ENCODE results near the gene PBX1.

PBX1 gene

DNA sequence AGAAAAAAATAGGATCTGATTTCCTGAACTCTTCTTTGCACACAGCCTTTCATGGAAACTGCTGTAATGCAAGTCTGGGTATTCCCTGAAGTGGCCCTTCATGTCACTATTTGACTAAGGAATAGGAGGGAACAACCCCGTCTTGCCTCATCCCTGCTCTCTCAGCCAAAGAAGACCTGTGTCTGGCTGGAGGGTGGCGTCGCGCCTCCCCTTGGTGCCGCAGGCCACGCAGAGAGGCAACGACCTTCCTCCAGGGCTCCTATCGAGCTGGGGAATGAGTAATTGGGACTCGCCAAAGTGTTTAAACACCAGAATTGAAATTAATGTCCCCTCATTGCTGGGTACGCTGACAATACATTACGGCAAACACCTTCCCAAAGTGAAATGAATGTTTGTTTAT is 129.8 kb downstream of the PBX1 start:
- H3K27me3 Mint-ChIP-seq = no peaks in the 10 kb centered on the region
- H3K36me3 Mint-ChIP-seq (ENCODE audit: low read depth) = no peaks in the 10 kb centered on the region
- H3K4me3 Mint-ChIP-seq = no peak overlapping the region
- no peak overlapping the region for H3K27ac Mint-ChIP-seq
- H3K4me1 Mint-ChIP-seq (ENCODE audit: low read depth) = no peaks in the 10 kb centered on the region
- H3K9me3 Mint-ChIP-seq = no peaks in the 10 kb centered on the region

DNA sequence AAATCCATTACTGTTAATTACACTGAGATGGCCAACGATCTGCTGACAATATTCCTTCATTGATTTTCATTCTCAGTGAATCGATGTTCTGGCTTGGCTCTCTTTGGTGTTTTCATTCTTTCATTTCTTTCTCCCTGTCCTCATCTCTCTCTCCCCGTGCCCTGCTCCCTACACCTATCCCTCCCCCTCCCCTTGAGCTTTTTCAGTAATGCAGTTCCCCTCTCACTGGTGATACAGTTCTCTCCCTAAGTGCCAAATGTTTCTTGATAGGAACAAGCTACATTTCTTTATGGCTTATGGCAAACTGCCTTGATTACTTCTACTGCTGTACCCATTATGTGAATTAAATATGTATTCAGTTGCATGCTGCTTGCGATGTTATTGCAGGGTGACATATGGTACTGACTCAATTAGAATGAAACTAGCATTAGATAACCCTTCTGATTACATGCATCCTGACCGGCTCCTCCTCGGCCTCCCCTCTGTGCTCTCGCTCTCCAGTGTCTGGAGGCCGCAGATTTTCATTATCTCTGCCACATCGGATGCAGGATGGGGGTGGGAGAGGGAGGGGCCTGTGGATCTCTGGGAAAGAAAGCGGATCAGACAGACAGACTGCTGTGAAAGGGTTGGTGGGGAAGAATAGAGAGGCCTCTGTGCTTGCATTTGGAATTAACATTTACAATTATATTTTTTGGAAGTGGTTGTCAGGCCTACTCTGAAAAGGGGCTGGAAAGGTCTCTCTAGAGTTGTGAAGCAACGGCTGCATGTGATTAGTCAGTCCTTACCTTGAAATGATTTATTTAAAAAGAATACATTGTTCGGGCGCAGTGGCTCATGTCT is 130.9 kb downstream of the PBX1 start:
- Mint-ChIP-seq H3K9me3 (no peaks in the 10 kb centered on the region), H3K36me3 (ENCODE audit: low read depth) (no peaks in the 10 kb centered on the region), H3K27ac (no peak overlapping the region), H3K27me3 (no peaks in the 10 kb centered on the region), H3K4me3 (no peak overlapping the region), H3K4me1 (ENCODE audit: low read depth) (no peaks in the 10 kb centered on the region)

DNA sequence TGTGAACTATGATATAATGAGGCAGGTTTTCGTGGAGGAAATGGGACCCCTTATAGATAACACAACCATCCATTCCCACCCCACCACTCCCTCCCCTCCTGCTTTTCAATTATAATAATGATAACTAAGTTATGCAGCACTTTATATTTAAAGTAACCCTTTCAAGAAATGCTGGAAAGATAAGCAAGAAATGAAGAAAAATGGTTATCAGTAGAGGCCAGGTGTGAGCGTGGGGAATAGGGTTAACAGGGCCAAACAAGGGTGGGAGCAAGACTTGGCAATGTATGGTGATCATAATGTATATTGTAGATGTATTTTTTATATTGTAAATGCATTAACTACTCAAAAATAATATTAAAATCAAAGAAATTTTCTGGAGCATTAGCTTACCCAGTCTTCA is 133.4 kb downstream of the PBX1 start:
- H3K4me3 Mint-ChIP-seq = no peak overlapping the region
- no peaks in the 10 kb centered on the region for H3K36me3 Mint-ChIP-seq (ENCODE audit: low read depth)
- no peaks in the 10 kb centered on the region for H3K27me3 Mint-ChIP-seq
- no peaks in the 10 kb centered on the region for H3K4me1 Mint-ChIP-seq (ENCODE audit: low read depth)
- H3K27ac Mint-ChIP-seq = no peak overlapping the region
- H3K9me3 Mint-ChIP-seq = no peaks in the 10 kb centered on the region

DNA sequence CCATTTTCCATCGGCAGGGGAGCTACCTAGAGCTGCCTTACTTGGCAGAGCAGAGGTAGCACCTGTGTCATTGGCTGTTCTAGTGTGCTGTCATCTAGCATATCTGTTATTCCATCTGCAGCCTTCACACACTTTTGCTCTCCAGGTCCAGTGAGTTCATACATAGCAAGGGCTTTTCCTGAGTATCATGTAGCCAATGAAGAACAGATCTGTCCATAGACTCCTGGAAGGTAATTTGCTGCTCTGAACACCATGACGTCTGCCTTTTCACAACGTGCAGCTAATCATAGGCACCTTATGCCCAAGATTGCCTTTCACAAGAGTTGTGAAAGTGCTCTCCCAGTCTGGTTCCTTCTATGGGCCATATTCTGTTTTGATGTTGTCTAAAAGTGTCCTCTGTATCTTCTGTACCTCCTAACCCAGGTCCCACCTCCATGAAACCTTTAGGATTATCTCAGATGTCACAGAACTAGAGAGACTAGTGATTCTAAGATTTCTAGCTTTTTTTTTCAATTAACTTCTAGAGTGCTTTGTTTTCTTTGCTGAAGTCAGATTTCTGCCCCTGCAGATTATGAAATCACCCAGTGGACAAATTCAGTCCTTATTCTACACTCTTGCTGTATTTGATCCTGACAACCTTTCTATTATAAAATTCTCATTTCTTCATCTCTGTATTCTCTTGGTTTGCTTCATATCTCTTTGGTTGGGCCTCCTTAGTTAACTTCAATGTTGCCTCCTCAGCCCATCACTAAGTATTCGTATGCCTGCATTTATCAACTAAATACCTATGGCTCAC is 134.8 kb downstream of the PBX1 start:
- no peaks in the 10 kb centered on the region for H3K4me1 Mint-ChIP-seq (ENCODE audit: low read depth)
- H3K27me3 Mint-ChIP-seq = peaks cover 2% of the 10 kb centered on the region
- no peaks in the 10 kb centered on the region for H3K9me3 Mint-ChIP-seq
- H3K27ac Mint-ChIP-seq = no peak overlapping the region
- H3K4me3 Mint-ChIP-seq = no peak overlapping the region
- H3K36me3 Mint-ChIP-seq (ENCODE audit: low read depth) = no peaks in the 10 kb centered on the region

DNA sequence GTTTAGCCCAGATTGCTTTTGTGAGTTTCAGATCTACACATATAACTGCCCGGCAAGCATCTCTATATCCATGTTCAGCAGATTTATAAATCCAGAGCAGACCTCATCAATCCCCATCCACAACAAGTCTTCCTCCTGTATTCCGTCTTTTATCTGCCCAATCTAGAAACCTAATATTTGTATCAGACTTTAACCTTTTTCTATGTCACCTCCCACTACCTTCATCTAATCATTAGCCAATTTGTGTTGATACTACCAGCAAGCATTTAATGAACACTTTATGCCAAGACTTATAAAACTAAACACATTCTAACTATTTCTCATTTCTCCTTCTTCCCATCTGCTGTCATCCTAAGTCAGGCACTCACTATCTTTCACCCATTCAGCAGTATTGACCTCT is 135.5 kb downstream of the PBX1 start:
- no peaks in the 10 kb centered on the region for H3K4me1 Mint-ChIP-seq (ENCODE audit: low read depth)
- no peak overlapping the region for H3K4me3 Mint-ChIP-seq
- H3K9me3 Mint-ChIP-seq = no peaks in the 10 kb centered on the region
- H3K27ac Mint-ChIP-seq = no peak overlapping the region
- H3K36me3 Mint-ChIP-seq (ENCODE audit: low read depth) = no peaks in the 10 kb centered on the region
- H3K27me3 Mint-ChIP-seq = peaks cover 4% of the 10 kb centered on the region

DNA sequence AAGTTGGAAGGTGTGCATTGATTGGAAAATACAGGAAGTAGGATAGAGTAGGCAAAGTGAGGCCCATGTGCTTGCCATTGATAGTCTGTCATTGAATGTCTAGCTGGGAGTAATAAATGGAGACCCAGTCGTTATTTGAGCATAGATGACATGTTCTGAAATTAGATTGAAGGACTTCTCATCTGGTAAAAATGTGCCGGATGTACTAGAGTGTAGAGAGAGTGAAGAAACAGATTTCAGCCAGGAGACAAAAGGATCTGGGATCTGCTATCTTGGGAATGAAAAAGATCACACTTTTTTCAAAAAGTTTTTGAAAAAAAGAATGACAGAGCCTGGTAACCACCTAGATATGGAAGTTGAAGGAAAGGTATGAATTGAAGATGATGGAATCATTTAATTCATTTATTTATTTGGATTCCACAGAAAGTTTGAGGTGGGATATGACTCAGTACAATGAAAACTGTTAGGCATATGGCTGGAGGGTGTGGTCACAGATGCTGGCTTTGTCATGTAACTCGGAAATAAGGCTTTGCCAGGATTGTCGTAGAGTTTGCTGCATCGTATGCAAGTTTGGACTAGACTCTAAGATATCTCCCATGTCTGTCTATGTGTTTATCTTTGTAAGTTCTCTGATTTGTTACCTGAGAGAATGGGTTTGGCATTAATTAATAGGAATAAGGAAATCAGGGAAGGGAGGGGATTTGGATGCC is 137.1 kb downstream of the PBX1 start:
- Mint-ChIP-seq H3K9me3 (no peaks in the 10 kb centered on the region), H3K27me3 (peaks cover 4% of the 10 kb centered on the region), H3K4me3 (no peak overlapping the region), H3K36me3 (ENCODE audit: low read depth) (no peaks in the 10 kb centered on the region), H3K4me1 (ENCODE audit: low read depth) (no peaks in the 10 kb centered on the region), H3K27ac (no peak overlapping the region)

DNA sequence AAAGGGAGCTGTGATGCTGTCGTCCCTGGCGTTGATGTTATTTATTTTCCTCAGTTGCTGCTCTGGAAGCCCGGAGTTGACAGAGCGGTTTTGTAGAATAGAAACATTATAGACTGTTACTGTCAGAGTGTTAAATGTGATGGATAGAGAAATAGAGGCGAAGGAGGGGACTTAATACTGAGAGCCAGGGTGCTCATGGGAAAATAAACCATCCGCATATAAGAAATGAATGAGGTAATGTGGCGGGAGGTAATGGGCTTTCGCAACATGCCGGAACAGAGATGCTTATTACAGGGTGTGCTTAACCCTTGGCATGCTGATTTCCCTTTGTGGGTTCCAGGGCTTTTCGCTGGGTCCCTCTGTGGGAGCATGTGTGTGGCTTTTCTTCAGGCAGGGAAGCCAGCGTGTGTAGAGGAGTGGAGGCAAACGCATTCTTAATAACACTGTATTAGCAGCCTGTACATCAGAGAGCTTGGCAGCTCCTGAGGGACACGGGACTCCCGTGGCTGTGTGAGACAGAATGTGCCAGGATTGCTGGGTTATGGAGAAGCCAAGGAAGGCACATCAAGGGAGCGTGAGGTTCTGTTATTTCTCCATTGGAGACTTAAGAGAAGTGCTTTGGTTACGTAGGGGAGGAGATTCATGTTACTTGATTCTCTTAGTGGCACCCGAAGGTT is 141.0 kb downstream of the PBX1 start:
- no peak overlapping the region for H3K4me3 Mint-ChIP-seq
- H3K9me3 Mint-ChIP-seq = no peaks in the 10 kb centered on the region
- no peak overlapping the region for H3K27ac Mint-ChIP-seq
- H3K27me3 Mint-ChIP-seq = peaks cover 4% of the 10 kb centered on the region
- H3K36me3 Mint-ChIP-seq (ENCODE audit: low read depth) = no peaks in the 10 kb centered on the region
- H3K4me1 Mint-ChIP-seq (ENCODE audit: low read depth) = no peaks in the 10 kb centered on the region

DNA sequence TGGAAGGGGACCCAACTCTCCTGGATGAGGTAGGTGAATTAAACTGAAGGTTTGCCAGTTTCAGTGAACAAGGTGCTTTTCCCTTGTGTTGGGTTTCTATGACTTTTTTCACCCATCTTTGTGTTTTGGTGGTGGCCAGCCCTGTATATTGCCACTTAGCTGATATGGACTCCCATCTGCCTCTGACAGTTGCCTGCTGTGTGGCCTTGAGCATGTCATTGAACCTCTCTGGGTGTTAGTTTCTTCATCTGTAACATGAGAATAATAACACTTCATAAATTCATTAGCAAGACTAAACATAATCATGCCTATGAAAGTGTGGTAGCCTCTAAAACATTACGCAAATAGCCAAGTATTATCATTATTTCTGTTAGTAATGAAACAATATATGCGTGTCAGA is 141.7 kb downstream of the PBX1 start:
- H3K27me3 Mint-ChIP-seq = peaks cover 4% of the 10 kb centered on the region
- no peaks in the 10 kb centered on the region for H3K4me1 Mint-ChIP-seq (ENCODE audit: low read depth)
- no peak overlapping the region for H3K4me3 Mint-ChIP-seq
- H3K27ac Mint-ChIP-seq = no peak overlapping the region
- no peaks in the 10 kb centered on the region for H3K9me3 Mint-ChIP-seq
- H3K36me3 Mint-ChIP-seq (ENCODE audit: low read depth) = no peaks in the 10 kb centered on the region

DNA sequence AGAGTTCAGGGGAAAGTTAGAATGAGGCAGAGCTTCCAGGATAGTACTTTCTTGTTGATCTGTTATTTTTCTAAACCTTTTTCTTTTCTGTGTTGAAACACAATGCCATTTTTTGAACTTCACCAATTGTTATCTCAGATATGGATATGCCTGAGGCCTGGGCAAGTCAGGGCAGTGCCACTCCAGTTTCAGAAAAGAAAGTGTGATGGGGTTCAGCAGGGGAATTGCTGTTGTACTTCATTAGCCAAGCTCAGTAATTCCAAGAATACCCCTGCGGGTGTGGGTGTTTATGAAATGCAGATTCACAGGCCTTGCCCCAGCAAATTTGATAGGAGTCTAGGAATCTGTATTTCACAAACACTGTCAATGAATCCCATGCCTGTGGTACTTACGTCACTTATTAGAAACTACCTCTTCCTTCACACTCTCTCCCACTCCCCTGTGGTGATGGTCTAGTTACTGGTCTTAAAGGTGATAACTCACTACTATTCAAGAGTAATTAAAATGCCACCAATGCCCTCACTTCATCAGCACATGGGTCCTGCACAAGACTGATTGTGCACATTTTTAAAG is 142.3 kb downstream of the PBX1 start:
- Mint-ChIP-seq H3K4me3 (no peak overlapping the region), H3K27ac (no peak overlapping the region), H3K4me1 (ENCODE audit: low read depth) (no peaks in the 10 kb centered on the region), H3K36me3 (ENCODE audit: low read depth) (no peaks in the 10 kb centered on the region), H3K9me3 (no peaks in the 10 kb centered on the region), H3K27me3 (peaks cover 4% of the 10 kb centered on the region)

DNA sequence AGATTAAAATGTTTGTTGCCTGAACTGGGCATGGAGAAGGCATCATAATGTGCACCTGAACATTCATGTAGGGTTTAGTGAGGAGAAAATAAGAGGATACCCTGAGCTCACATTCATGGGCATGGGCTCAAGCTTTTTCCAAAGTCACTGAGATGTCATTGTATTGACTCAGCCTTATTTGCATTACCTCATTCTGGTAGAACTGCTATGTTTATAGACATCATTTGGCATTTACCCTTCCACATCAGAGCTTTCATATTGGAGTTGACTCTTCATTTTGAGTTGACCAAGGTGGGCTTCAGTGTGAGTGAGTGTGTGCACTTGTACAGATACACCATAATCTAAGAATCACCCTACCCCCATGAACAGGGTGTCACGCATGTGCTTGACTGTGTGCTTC is 143.2 kb downstream of the PBX1 start:
- Mint-ChIP-seq H3K9me3 (no peaks in the 10 kb centered on the region), H3K27me3 (peaks cover 4% of the 10 kb centered on the region), H3K27ac (no peak overlapping the region), H3K4me3 (no peak overlapping the region), H3K4me1 (ENCODE audit: low read depth) (no peaks in the 10 kb centered on the region), H3K36me3 (ENCODE audit: low read depth) (no peaks in the 10 kb centered on the region)

DNA sequence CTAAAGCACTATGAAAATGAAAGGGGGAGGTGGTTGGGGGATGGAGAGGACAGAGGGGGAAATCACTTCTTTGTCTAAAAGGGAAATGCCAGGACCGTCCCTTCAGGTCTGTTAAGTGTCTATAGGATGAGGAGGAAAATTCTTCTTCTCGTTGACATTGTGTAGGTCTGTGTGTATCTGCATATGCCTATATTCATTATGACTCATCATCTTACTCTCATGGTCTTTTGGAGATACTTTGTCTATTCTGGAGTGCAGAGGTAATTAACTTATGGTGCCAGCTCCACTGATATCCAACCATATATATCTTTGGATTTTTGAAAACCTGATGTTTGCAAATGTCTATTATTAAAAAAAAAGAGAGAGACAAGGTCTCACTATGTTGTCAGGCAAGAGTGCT is 143.7 kb downstream of the PBX1 start:
- Mint-ChIP-seq H3K27ac (no peak overlapping the region), H3K27me3 (peaks cover 4% of the 10 kb centered on the region), H3K9me3 (no peaks in the 10 kb centered on the region), H3K4me1 (ENCODE audit: low read depth) (no peaks in the 10 kb centered on the region), H3K36me3 (ENCODE audit: low read depth) (no peaks in the 10 kb centered on the region), H3K4me3 (no peak overlapping the region)

DNA sequence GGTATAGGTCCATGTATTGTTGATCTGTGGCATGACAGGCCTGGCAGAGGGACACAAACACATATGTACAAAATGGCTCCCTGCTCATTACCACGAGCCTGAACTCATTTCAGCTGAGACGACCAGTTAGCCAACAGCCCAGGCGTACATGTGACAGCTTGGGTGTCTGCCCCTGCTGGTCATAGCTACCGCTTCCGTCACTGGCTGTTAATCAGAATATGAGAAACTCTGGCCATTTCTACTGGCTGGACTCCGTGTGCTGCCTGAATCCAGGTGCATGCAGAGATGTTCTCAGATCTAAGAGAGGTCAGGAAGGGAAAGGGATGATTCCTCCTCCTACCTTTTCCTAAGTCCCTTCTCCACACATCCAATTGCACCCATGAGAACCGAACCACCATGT is 144.5 kb downstream of the PBX1 start:
- Mint-ChIP-seq H3K4me1 (ENCODE audit: low read depth) (no peaks in the 10 kb centered on the region), H3K27ac (no peak overlapping the region), H3K9me3 (no peaks in the 10 kb centered on the region), H3K4me3 (no peak overlapping the region), H3K27me3 (peaks cover 4% of the 10 kb centered on the region), H3K36me3 (ENCODE audit: low read depth) (no peaks in the 10 kb centered on the region)

DNA sequence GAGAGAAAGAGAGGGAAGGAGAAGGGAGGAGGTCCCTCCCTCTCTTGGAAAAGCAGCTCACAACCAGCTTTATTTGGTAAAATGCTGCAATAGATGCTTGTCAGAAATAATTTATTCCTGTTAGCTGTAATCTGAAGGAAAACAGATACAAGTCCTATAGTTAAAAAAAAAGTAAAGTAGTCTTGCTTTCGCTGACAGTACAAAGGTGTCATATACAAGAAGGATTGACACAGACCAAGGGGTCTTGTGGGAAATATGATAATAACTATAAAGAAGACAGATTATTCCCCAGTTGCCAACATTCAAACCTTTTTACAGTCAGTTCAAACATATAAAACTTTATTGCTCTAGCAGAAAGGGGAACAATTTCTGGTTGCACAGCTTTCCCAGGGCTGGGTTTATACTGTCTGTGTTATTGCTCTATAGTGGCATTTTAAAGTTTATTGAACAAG is 145.0 kb downstream of the PBX1 start:
- no peaks in the 10 kb centered on the region for H3K9me3 Mint-ChIP-seq
- no peaks in the 10 kb centered on the region for H3K36me3 Mint-ChIP-seq (ENCODE audit: low read depth)
- no peak overlapping the region for H3K27ac Mint-ChIP-seq
- no peak overlapping the region for H3K4me3 Mint-ChIP-seq
- H3K4me1 Mint-ChIP-seq (ENCODE audit: low read depth) = no peaks in the 10 kb centered on the region
- H3K27me3 Mint-ChIP-seq = no peaks in the 10 kb centered on the region

DNA sequence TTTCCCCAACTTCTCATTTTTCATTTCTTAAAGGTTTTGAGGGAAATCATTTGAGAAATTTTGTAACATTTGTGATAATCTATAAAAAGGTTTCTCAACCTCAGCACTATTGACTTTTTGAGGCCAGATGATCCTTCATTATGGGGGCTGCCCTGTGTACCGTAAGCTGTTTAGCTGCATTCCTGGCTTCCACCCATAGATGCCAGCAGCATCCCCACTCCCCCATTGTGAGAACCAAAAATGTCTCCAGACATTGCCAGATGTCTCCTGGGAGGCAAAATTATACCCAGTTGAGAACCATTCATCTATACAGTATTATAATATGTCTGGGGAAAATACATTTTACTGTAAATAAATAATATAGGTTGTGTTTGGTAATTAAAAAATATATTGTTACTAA is 146.0 kb downstream of the PBX1 start:
- no peaks in the 10 kb centered on the region for H3K4me1 Mint-ChIP-seq (ENCODE audit: low read depth)
- no peak overlapping the region for H3K4me3 Mint-ChIP-seq
- no peak overlapping the region for H3K27ac Mint-ChIP-seq
- H3K36me3 Mint-ChIP-seq (ENCODE audit: low read depth) = no peaks in the 10 kb centered on the region
- no peaks in the 10 kb centered on the region for H3K9me3 Mint-ChIP-seq
- no peaks in the 10 kb centered on the region for H3K27me3 Mint-ChIP-seq
